Kidney epithelial cell (primary cell): ENCODE results near the gene ADGRA1. TPM values are rescaled to one million over a fixed set of nuclear protein-coding genes. Genes with fewer than 3 reads are reported as not detected.

Experiments used
- DNase-seq: peaks from one replicate; pipeline ENCODE4 v3.0.0-alpha.2; 2010; ENCODE audit warnings: low read depth
- H3K27me3 ChIP-seq: 2 replicates; pipeline ENCODE4 v1.6.0; 2011; ENCODE audit warnings: low read length; ENCODE audit not compliant: control insufficient read depth, insufficient read depth
- H3K36me3 ChIP-seq: 2 replicates; pipeline ENCODE4 v1.5.1; 2011; ENCODE audit warnings: low read length; ENCODE audit not compliant: control insufficient read depth, insufficient read depth
- H3K4me3 ChIP-seq: 2 replicates; pipeline ENCODE4 v1.5.1; 2011; ENCODE audit warnings: low read depth, mild to moderate bottlenecking, control low read depth, low read length
- total RNA-seq: library from RNA; depleted of rRNA; stranded (reverse); fragments of >200 nt; gene quantifications from 2 replicates; pipeline ENCODE4 v1.2.3, GENCODE V29; 2015
- TF ChIP-seq, protein P1 (sequence below): IDR thresholded peaks from 2 replicates; pipeline ENCODE4 v1.5.1; 2011; ENCODE audit warnings: mild to moderate bottlenecking, moderate library complexity, low read length, control low read depth, inconsistent platforms; ENCODE audit not compliant: insufficient read depth, poor library complexity, severe bottlenecking

Gene ADGRA1
- total RNA-seq, 1 donor from 2014 or later = not detected

DNA sequence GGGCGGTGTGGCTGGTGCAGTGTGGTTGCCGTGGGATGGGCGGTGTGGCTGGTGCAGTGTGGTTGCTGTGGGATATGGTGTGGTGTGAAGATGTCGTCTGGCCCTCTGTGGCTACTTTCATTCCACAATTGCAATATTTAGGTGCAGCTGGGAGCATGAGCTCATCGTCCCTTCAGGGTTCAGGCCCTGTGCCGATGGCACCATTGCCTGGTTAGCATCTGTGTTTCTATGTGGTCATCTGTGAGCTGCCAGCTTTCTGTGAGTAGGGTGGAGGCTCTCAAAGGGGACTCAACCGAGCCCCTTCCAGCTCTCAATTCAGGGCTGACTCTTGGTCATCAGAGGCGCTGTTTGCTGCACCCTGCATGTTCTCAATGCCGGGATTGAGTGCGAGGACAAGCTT, 3.6 kb downstream of the ADGRA1 start:
- H3K27me3 ChIP-seq = peaks cover 47% of the 10 kb centered on the region

DNA sequence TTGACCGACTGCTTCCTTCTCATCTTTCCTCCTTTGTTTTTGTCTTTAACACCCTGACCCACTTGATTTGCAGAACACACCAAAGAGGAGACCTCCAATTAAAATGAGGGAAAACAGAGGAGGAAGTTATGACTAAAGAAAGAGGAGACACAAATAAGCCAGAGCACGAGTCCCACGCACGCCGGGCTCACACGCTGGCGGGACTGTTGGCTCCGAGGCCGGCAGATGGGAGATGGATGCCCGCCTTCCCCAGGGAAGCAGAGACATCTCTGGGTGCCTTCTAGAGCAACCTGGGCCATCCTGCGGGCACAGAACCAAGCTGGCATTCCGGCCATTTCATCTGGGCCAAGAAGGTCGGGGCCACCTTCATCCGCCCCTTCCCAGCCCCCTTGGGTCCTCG, 5.6 kb downstream of the ADGRA1 start:
- Histone ChIP-seq H3K27me3 (peaks cover 33% of the 10 kb centered on the region), H3K4me3 (no peak overlapping the region), H3K36me3 (no peaks in the 10 kb centered on the region)
- TF ChIP-seq, protein P1, sequence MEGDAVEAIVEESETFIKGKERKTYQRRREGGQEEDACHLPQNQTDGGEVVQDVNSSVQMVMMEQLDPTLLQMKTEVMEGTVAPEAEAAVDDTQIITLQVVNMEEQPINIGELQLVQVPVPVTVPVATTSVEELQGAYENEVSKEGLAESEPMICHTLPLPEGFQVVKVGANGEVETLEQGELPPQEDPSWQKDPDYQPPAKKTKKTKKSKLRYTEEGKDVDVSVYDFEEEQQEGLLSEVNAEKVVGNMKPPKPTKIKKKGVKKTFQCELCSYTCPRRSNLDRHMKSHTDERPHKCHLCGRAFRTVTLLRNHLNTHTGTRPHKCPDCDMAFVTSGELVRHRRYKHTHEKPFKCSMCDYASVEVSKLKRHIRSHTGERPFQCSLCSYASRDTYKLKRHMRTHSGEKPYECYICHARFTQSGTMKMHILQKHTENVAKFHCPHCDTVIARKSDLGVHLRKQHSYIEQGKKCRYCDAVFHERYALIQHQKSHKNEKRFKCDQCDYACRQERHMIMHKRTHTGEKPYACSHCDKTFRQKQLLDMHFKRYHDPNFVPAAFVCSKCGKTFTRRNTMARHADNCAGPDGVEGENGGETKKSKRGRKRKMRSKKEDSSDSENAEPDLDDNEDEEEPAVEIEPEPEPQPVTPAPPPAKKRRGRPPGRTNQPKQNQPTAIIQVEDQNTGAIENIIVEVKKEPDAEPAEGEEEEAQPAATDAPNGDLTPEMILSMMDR = no peak
- DNase-seq = no peak

More for the DNA sequence above, 3.6 kb downstream of the ADGRA1 start:
- H3K36me3 ChIP-seq = no peaks in the 10 kb centered on the region
- DNase-seq = no peak
- no peak overlapping the region for H3K4me3 ChIP-seq
- TF ChIP-seq, protein P1 = no peak

DNA sequence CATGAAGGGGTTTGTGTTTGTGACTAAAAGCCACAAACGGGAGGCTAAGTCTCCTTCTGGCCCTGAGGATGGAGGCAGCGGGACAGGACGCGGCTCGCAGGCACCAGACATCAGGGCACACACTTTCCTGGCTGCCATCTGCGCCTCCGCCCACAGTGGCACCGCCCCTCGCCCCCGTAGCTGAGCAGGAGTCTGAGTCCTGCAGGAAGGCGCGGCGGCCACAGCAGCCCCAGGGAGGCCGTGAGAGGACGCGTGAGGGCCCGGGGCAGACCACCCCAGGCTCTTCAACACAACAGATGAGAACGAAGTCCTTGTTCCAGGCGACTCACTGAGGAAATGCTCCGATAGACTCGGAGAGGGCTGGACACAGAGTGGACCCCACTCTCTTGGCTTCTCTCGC, 6.6 kb downstream of the ADGRA1 start:
- TF ChIP-seq, protein P1 = no peak
- H3K4me3 ChIP-seq = no peak overlapping the region
- no peaks in the 10 kb centered on the region for H3K36me3 ChIP-seq
- peaks cover 25% of the 10 kb centered on the region for H3K27me3 ChIP-seq
- no peak for DNase-seq

- H3K36me3 ChIP-seq = no peaks in the 10 kb centered on the region
- H3K4me3 ChIP-seq = no peak overlapping the region
- no peak for DNase-seq
- TF ChIP-seq, protein P1 = no peak
- peaks cover 19% of the 10 kb centered on the region for H3K27me3 ChIP-seq
Observed at GRCh38 chr10:133094866-133095265, 7.1 kb downstream of the ADGRA1 start.

DNA sequence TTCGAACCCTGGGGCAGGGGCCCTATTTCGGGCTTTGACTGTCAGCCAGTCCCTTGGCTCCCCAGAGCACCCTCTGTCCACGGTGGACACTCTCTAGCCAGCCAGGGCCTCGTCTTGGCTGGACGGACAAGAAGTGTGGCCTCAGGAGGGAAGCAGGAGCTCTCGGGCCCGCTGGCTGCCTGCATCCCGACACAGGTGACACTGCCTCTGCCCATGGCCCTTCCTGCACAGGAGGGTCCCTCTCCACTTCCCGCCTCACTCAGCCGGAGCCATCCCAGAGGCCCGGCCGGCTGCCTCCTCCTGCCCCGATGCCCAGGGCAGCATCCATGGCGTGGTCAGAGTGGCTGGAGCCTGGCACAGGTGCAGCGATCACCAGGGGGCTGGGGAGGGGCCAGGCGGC, 7.9 kb downstream of the ADGRA1 start:
- no peaks in the 10 kb centered on the region for H3K36me3 ChIP-seq
- peaks cover 16% of the 10 kb centered on the region for H3K27me3 ChIP-seq
- TF ChIP-seq, protein P1 = no peak
- DNase-seq = no peak
- H3K4me3 ChIP-seq = no peak overlapping the region

- Histone ChIP-seq H3K36me3 (no peaks in the 10 kb centered on the region), H3K4me3 (no peak overlapping the region), H3K27me3 (peaks cover 25% of the 10 kb centered on the region)
- DNase-seq = no peak
- TF ChIP-seq, protein P1 = no peak
Observed at GRCh38 chr10:133096616-133097269, 9.0 kb downstream of the ADGRA1 start.
